SU-DHL-6 (cell line): ENCODE results near the gene PKNOX2.

ENCODE experiments used
- EZH2phosphoT487 ChIP-seq: fragments of 200-600 bp; sonication (generic), shearing (Covaris generic); conservative IDR thresholded peaks from 2 replicates; pipeline ENCODE4 v1.6.1; 2018; ENCODE audit warnings: mild to moderate bottlenecking, antibody characterized with exemption, low read length, moderate library complexity, mixed read lengths
- TF ChIP-seq, protein P1 (sequence below): fragments of 200-600 bp; sonication (generic); IDR thresholded peaks from one replicate; pipeline ENCODE4 v1.5.1; 2017; ENCODE audit warnings: antibody characterized with exemption, mild to moderate bottlenecking, low read length, moderate library complexity; ENCODE audit not compliant: insufficient read depth, poor library complexity, severe bottlenecking

DNA sequence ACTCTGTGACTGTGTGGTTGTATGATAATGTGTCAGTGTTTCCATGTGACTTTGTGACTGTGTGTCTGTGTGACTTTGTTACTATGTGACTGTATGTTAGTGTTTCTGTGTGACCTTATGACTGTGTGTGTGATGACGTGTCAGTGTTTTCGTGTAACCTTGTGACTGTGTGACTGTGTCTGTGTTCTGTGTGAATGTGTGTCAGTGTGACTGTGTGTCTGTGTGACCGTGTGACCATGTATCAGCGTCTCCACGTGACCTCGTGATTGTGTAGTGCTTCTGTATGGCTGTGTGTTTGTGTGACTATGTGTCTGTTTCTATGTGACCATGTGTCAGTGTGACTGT, 9.5 kb upstream of the PKNOX2 start:
- TF ChIP-seq, protein P1, sequence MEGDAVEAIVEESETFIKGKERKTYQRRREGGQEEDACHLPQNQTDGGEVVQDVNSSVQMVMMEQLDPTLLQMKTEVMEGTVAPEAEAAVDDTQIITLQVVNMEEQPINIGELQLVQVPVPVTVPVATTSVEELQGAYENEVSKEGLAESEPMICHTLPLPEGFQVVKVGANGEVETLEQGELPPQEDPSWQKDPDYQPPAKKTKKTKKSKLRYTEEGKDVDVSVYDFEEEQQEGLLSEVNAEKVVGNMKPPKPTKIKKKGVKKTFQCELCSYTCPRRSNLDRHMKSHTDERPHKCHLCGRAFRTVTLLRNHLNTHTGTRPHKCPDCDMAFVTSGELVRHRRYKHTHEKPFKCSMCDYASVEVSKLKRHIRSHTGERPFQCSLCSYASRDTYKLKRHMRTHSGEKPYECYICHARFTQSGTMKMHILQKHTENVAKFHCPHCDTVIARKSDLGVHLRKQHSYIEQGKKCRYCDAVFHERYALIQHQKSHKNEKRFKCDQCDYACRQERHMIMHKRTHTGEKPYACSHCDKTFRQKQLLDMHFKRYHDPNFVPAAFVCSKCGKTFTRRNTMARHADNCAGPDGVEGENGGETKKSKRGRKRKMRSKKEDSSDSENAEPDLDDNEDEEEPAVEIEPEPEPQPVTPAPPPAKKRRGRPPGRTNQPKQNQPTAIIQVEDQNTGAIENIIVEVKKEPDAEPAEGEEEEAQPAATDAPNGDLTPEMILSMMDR, result no peak
- TF ChIP-seq EZH2phosphoT487, result no peak
